ENCODE measurements around the gene SLX4.

The SLX4 gene

GRCh38 chr16:3637371-3637923 is 26.0 kb upstream of the SLX4 start:
- no peak overlapping the region for H3K4ac ChIP-seq (ENCODE audit: low read depth, low read length)
- no peak overlapping the region for H3K9ac ChIP-seq (ENCODE audit: low read length)
- no peak overlapping the region for H3K23ac ChIP-seq (ENCODE audit: low read length)
- no peak overlapping the region for H2BK12ac ChIP-seq (ENCODE audit: low read length)
- no peak overlapping the region for H2AFZ ChIP-seq (ENCODE audit: insufficient read depth, low read length, poor library complexity)
- peak overlapping the region; percentile 86 for H4K8ac ChIP-seq (ENCODE audit: low read depth, low read length)
- H3K18ac ChIP-seq (ENCODE audit: low read length): peak overlapping the region; percentile 27
- peaks cover 17% of the 10 kb centered on the region for H3K79me1 ChIP-seq (ENCODE audit: low read length)
- H2BK120ac ChIP-seq (ENCODE audit: insufficient read depth, low read length, poor library complexity): no peak overlapping the region
- H3K79me2 ChIP-seq (ENCODE audit: control insufficient read depth, insufficient read depth, low read length, poor library complexity): no peaks in the 10 kb centered on the region
- no peak overlapping the region for H4K12ac ChIP-seq (ENCODE audit: low read depth, low read length)
- DNase-seq: peak in 1 of 2 donors; percentile 44
- peak overlapping the region; percentile 43 for H3K4me2 ChIP-seq (ENCODE audit: low read length)
- no peak overlapping the region for H4K91ac ChIP-seq (ENCODE audit: low read depth, low read length)
- no peak overlapping the region for H3K4me3 ChIP-seq (ENCODE audit: low read depth, low read length)
- peak overlapping the region; percentile 54 for H3K14ac ChIP-seq (ENCODE audit: low read length)
- H3K9me3 ChIP-seq (ENCODE audit: insufficient read depth, low read depth, low read length): peaks cover 2% of the 10 kb centered on the region
- peak overlapping the region; percentile 38 for H2BK5ac ChIP-seq (ENCODE audit: low read depth, low read length, poor library complexity)
- peak overlapping the region; percentile 8 for H3K27ac ChIP-seq (ENCODE audit: low read depth, low read length)
- no peak overlapping the region for H2AK5ac ChIP-seq (ENCODE audit: low read length)
- peaks cover 23 to 27% of the 10 kb centered on the region in 2 experiments for H3K4me1 ChIP-seq (ENCODE audit: control insufficient read depth in 1 of 2, insufficient read depth in 2 of 2, low read length in 2 of 2)
- peaks cover 3 to 7% of the 10 kb centered on the region in 2 experiments for H3K36me3 ChIP-seq (ENCODE audit: control insufficient read depth in 1 of 2, insufficient read depth in 2 of 2, low read length in 2 of 2)
- no peaks in the 10 kb centered on the region for H3K27me3 ChIP-seq (ENCODE audit: insufficient read depth, low read length)
- no CpG with 5 or more reads among the region's 3 CpGs for WGBS (ENCODE audit: extremely low coverage, insufficient coverage, insufficient read length)

- H3K27me3 ChIP-seq (ENCODE audit: insufficient read depth, low read length): peaks cover 3% of the 10 kb centered on the region
- no peaks in the 10 kb centered on the region for H3K79me1 ChIP-seq (ENCODE audit: low read length)
- no peak overlapping the region for H2AK5ac ChIP-seq (ENCODE audit: low read length)
- H3K4me2 ChIP-seq (ENCODE audit: low read length): no peak overlapping the region
- H3K27ac ChIP-seq (ENCODE audit: low read depth, low read length): no peak overlapping the region
- no CpG with 5 or more reads among the region's 4 CpGs for WGBS (ENCODE audit: extremely low coverage, insufficient coverage, insufficient read length)
- no peak overlapping the region for H3K14ac ChIP-seq (ENCODE audit: low read length)
- H2BK120ac ChIP-seq (ENCODE audit: insufficient read depth, low read length, poor library complexity): no peak overlapping the region
- H3K4me3 ChIP-seq (ENCODE audit: low read depth, low read length): no peak overlapping the region
- H3K23ac ChIP-seq (ENCODE audit: low read length): no peak overlapping the region
- H2BK12ac ChIP-seq (ENCODE audit: low read length): no peak overlapping the region
- DNase-seq: no peak
- H2BK5ac ChIP-seq (ENCODE audit: low read depth, low read length, poor library complexity): no peak overlapping the region
- no peaks in the 10 kb centered on the region for H3K79me2 ChIP-seq (ENCODE audit: control insufficient read depth, insufficient read depth, low read length, poor library complexity)
- H4K8ac ChIP-seq (ENCODE audit: low read depth, low read length): no peak overlapping the region
- no peak overlapping the region for H4K12ac ChIP-seq (ENCODE audit: low read depth, low read length)
- no peak overlapping the region for H3K9ac ChIP-seq (ENCODE audit: low read length)
- H3K4me1 ChIP-seq (ENCODE audit: control insufficient read depth in 1 of 2, insufficient read depth in 2 of 2, low read length in 2 of 2): no peaks in the 10 kb centered on the region
- H3K18ac ChIP-seq (ENCODE audit: low read length): no peak overlapping the region
- no peaks in the 10 kb centered on the region for H3K36me3 ChIP-seq (ENCODE audit: control insufficient read depth in 1 of 2, insufficient read depth in 2 of 2, low read length in 2 of 2)
- H3K4ac ChIP-seq (ENCODE audit: low read depth, low read length): no peak overlapping the region
- no peaks in the 10 kb centered on the region for H3K9me3 ChIP-seq (ENCODE audit: insufficient read depth, low read depth, low read length)
- no peak overlapping the region for H2AFZ ChIP-seq (ENCODE audit: insufficient read depth, low read length, poor library complexity)
- H4K91ac ChIP-seq (ENCODE audit: low read depth, low read length): no peak overlapping the region
These were observed 14.7 kb upstream of the SLX4 start for GRCh38 chr16:3625911-3626732.

- no peak overlapping the region for H3K4ac ChIP-seq (ENCODE audit: low read depth, low read length)
- H3K14ac ChIP-seq (ENCODE audit: low read length): no peak overlapping the region
- H3K9me3 ChIP-seq (ENCODE audit: insufficient read depth, low read depth, low read length): no peaks in the 10 kb centered on the region
- H4K91ac ChIP-seq (ENCODE audit: low read depth, low read length): no peak overlapping the region
- peak in 1 of 2 donors; percentile 57 for DNase-seq
- H3K36me3 ChIP-seq (ENCODE audit: control insufficient read depth in 1 of 2, insufficient read depth in 2 of 2, low read length in 2 of 2): no peaks in the 10 kb centered on the region
- no peak overlapping the region for H3K9ac ChIP-seq (ENCODE audit: low read length)
- H3K27me3 ChIP-seq (ENCODE audit: insufficient read depth, low read length): peaks cover 3% of the 10 kb centered on the region
- H2BK120ac ChIP-seq (ENCODE audit: insufficient read depth, low read length, poor library complexity): no peak overlapping the region
- peak overlapping the region; percentile 62 for H4K12ac ChIP-seq (ENCODE audit: low read depth, low read length)
- H3K4me2 ChIP-seq (ENCODE audit: low read length): no peak overlapping the region
- no peaks in the 10 kb centered on the region for H3K4me1 ChIP-seq (ENCODE audit: control insufficient read depth in 1 of 2, insufficient read depth in 2 of 2, low read length in 2 of 2)
- H4K8ac ChIP-seq (ENCODE audit: low read depth, low read length): no peak overlapping the region
- no peak overlapping the region for H2BK5ac ChIP-seq (ENCODE audit: low read depth, low read length, poor library complexity)
- H3K79me2 ChIP-seq (ENCODE audit: control insufficient read depth, insufficient read depth, low read length, poor library complexity): no peaks in the 10 kb centered on the region
- no CpG with 5 or more reads among the region's 5 CpGs for WGBS (ENCODE audit: extremely low coverage, insufficient coverage, insufficient read length)
- no peak overlapping the region for H2AK5ac ChIP-seq (ENCODE audit: low read length)
- no peak overlapping the region for H3K18ac ChIP-seq (ENCODE audit: low read length)
- H3K23ac ChIP-seq (ENCODE audit: low read length): no peak overlapping the region
- H2AFZ ChIP-seq (ENCODE audit: insufficient read depth, low read length, poor library complexity): no peak overlapping the region
- no peaks in the 10 kb centered on the region for H3K79me1 ChIP-seq (ENCODE audit: low read length)
- no peak overlapping the region for H3K4me3 ChIP-seq (ENCODE audit: low read depth, low read length)
- no peak overlapping the region for H3K27ac ChIP-seq (ENCODE audit: low read depth, low read length)
- H2BK12ac ChIP-seq (ENCODE audit: low read length): no peak overlapping the region
These were observed 13.9 kb upstream of the SLX4 start for GRCh38 chr16:3625331-3625730.

- H3K23ac ChIP-seq (ENCODE audit: low read length): no peak overlapping the region
- H2AFZ ChIP-seq (ENCODE audit: insufficient read depth, low read length, poor library complexity): no peak overlapping the region
- no CpG with 5 or more reads among the region's 3 CpGs for WGBS (ENCODE audit: extremely low coverage, insufficient coverage, insufficient read length)
- H3K4me3 ChIP-seq (ENCODE audit: low read depth, low read length): no peak overlapping the region
- no peaks in the 10 kb centered on the region for H3K4me1 ChIP-seq (ENCODE audit: control insufficient read depth in 1 of 2, insufficient read depth in 2 of 2, low read length in 2 of 2)
- H3K27ac ChIP-seq (ENCODE audit: low read depth, low read length): no peak overlapping the region
- no peak overlapping the region for H4K91ac ChIP-seq (ENCODE audit: low read depth, low read length)
- H2BK120ac ChIP-seq (ENCODE audit: insufficient read depth, low read length, poor library complexity): no peak overlapping the region
- H3K79me2 ChIP-seq (ENCODE audit: control insufficient read depth, insufficient read depth, low read length, poor library complexity): no peaks in the 10 kb centered on the region
- H3K36me3 ChIP-seq (ENCODE audit: control insufficient read depth in 1 of 2, insufficient read depth in 2 of 2, low read length in 2 of 2): no peaks in the 10 kb centered on the region
- H2AK5ac ChIP-seq (ENCODE audit: low read length): no peak overlapping the region
- H3K14ac ChIP-seq (ENCODE audit: low read length): no peak overlapping the region
- H3K27me3 ChIP-seq (ENCODE audit: insufficient read depth, low read length): peaks cover 3% of the 10 kb centered on the region
- no peak overlapping the region for H3K18ac ChIP-seq (ENCODE audit: low read length)
- no peak overlapping the region for H4K8ac ChIP-seq (ENCODE audit: low read depth, low read length)
- H2BK12ac ChIP-seq (ENCODE audit: low read length): no peak overlapping the region
- no peaks in the 10 kb centered on the region for H3K9me3 ChIP-seq (ENCODE audit: insufficient read depth, low read depth, low read length)
- no peak for DNase-seq
- H3K4ac ChIP-seq (ENCODE audit: low read depth, low read length): no peak overlapping the region
- no peak overlapping the region for H4K12ac ChIP-seq (ENCODE audit: low read depth, low read length)
- H3K4me2 ChIP-seq (ENCODE audit: low read length): no peak overlapping the region
- no peaks in the 10 kb centered on the region for H3K79me1 ChIP-seq (ENCODE audit: low read length)
- no peak overlapping the region for H3K9ac ChIP-seq (ENCODE audit: low read length)
- no peak overlapping the region for H2BK5ac ChIP-seq (ENCODE audit: low read depth, low read length, poor library complexity)
These were observed 12.2 kb upstream of the SLX4 start for GRCh38 chr16:3623642-3624041.

Measured in trophoblast cell (in vitro differentiated cells and primary cell).